ENCODE results near the gene RGL4.

DNA sequence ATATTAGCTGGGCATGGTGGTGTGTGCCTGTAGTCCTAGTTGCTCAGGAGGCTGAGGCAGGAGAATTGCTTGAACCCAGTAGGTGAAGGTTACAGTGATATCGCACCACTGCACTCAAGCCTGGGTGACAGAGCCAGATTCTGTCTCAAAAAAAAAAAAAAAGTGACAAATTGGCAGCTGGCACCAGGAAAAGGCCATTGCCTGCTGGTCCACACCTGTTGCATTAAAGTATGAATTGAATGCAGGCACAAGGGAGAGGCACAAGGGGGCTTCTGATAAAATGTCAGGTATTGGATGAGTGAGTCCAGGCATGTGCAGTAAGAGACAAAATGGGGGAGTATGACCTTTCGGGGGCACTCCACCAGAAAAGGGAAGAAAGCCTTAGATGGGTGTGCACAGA is 31.9 kb downstream of the RGL4 start:
- no peak for TF ChIP-seq CTCF (IDR thresholded peaks at IDR 0.05)
- TF ChIP-seq EP300 (IDR thresholded peaks at IDR 0.05), result no peak
- no peak for TF ChIP-seq POLR2A (IDR thresholded peaks at IDR 0.05; ENCODE audit: low read depth)
